GM12801 (cell line): ENCODE results near the gene CRYBG1.

Experiments
- TF ChIP-seq, protein P1 (sequence below): IDR thresholded peaks from one replicate; pipeline ENCODE4 v1.5.1; 2011; ENCODE audit warnings: control low read depth; ENCODE audit not compliant: insufficient read length; ENCODE audit errors: extremely low read depth

Gene CRYBG1

DNA sequence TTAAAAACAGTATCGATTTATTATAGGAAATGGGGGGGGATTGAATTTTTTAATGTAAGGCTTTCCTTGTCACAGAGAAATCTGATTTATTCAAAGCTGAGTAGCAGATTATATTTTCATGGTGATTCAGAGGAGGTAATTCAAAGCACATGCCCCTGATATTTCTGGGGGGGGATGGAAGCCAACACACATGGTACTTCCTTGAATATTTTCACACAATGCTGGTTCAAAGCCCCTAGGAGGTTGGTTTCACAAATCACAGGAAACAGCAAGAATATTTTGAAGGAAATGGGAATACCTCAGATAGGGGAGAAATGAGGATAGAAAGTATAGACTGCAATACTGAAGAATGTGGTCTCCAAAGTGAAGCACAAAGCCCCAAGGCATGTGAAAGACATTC lies 170.0 kb downstream of the CRYBG1 start:
- TF ChIP-seq, protein P1, sequence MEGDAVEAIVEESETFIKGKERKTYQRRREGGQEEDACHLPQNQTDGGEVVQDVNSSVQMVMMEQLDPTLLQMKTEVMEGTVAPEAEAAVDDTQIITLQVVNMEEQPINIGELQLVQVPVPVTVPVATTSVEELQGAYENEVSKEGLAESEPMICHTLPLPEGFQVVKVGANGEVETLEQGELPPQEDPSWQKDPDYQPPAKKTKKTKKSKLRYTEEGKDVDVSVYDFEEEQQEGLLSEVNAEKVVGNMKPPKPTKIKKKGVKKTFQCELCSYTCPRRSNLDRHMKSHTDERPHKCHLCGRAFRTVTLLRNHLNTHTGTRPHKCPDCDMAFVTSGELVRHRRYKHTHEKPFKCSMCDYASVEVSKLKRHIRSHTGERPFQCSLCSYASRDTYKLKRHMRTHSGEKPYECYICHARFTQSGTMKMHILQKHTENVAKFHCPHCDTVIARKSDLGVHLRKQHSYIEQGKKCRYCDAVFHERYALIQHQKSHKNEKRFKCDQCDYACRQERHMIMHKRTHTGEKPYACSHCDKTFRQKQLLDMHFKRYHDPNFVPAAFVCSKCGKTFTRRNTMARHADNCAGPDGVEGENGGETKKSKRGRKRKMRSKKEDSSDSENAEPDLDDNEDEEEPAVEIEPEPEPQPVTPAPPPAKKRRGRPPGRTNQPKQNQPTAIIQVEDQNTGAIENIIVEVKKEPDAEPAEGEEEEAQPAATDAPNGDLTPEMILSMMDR = no peak

DNA sequence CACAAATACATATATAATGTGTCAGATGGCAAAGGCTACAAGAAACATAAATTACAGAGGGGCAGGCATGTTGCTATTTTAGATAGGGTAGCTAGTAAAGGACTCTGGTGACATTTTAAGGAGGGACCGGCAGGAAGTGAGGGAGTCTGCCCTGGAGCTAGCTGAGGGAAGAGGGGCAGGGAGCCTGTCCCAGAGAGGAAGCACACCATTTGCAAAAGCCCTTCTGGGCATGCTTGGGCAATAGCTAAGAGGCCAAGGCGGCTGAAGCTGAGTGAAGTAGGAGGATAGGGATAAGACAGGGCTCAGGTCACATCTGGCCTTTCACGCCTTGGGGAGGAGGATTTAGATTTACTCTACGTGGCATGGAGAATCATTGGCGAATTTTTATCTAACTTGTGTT lies 172.5 kb downstream of the CRYBG1 start:
- TF ChIP-seq, protein P1 = no peak

DNA sequence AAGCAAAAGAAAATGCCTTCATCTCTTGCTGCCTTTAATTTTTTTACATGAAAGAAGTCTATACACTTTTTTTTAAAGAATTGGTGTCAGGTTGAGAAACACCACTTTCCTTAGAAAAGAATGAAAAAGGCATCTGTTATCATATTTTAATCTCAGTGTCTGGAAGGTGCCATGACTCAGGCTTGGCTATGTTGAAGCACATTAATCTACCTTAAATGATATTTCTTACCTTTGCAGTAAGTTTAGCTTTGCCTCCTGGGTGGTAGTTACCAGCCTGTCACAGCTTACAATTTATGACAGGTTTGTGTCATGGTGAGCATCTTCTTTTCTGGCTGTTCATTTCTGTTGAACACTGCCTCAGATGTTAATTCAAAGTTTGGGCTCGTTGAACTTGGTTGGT lies 173.5 kb downstream of the CRYBG1 start:
- TF ChIP-seq, protein P1 = no peak

DNA sequence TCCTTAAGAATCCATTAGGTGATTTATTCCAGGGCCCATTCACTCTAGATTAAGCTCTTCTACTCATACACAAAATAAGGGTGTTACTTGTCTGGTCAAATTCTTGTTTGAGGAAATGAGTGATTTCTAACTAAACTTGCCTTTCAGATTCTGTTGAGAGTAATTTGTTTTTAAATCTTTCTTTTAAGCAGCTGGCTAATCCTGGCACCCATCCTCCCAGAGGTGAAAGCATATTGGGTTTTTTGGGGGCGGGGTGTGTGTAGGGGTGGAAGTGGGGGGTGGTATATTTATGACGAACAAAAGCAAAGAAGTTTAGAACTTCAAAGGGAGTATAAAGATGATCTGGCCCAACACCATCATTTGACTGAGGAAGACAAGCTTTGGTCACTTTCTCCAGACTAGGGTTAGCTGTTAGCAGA lies 174.1 kb downstream of the CRYBG1 start:
- TF ChIP-seq, protein P1 = no peak

DNA sequence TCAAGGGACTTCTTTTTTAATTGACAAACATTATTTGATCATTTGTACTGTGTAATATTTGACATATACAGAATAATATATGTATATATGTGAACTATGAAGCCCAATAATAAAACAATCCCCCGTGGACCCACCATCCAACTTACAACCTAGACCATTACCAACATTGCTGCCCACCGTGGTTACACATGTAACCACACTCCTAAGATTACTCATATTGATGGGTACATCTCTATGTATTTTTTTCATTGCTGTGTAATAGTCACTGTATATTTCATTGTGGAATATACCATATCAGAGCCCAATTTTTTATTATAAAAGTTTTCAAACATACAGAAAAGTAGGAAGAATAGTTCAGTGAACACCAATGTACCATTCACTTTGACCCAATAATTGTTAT lies 174.5 kb downstream of the CRYBG1 start:
- TF ChIP-seq, protein P1 = no peak

DNA sequence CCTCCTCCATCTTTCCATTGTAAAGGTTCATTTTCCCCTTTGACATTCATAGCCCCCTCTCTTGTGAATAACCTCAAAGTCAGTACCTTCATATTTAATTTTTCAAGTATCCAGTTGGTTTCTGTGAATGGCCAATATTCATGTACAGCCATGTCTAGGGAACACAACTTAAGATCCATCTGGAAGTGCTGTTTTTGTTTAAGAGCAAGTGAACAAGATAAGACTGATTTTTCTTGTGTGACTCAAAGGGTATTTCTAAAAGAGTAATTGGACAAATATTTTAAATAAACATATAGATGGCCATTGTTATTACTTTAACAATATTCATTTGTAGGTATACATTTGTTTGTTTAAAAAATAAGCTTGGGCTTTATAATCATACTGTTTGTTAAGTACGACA lies 175.8 kb downstream of the CRYBG1 start:
- TF ChIP-seq, protein P1 = no peak

DNA sequence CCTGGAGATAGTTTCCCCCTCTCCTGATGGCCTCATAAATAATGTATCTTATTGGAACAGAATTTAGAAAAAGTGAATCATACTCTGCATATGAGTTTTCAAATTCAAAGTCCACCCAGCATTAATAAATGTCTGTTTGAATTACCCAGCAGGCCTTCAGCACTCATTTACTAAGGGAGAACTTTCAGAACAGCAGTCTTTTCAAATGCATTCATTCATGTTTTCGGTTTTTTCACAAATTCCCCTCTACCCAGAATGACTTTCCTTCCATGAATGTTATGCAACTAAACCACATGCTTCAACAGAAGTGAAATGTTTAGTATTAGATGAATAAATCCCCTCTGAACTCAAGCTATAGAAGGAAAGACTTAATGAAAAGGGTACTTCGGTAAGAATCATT lies 176.3 kb downstream of the CRYBG1 start:
- TF ChIP-seq, protein P1 = no peak

DNA sequence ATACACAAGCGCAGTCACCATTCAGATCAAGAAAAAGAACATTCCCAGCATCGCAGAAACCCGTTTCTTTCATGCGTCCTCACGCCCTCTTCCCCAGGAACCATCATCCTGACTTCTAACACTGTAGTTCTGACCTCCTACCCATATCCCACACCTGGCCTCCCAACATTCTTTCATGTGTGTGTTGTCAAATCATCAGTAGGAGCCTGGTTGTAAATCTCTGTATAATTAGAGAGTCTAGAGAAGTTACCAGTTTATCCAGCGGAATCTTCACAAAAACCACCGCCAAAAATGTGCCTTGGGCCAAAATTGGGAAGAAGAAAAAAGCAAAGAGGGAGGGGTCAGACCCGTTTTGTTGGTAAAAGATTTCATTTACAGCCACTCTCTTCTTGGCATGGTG lies 177.1 kb downstream of the CRYBG1 start:
- TF ChIP-seq, protein P1 = no peak
